Dendritic cell treated with granulocyte-macrophage colony-stimulating factor and Interleukin-4, amounts not matched to agents 40 ng/mL and 50 ng/mL, for 4 days (primary cell): ENCODE results near the gene PELI3.

Experiments used
- H3K27ac Mint-ChIP-seq: one replicate; pipeline ENCODE4 v1.8.0; 2022; ENCODE audit warnings: mild to moderate bottlenecking, mixed read lengths
- H3K27me3 Mint-ChIP-seq: one replicate; pipeline ENCODE4 v1.8.0; 2022; ENCODE audit warnings: mild to moderate bottlenecking, mixed read lengths
- H3K36me3 Mint-ChIP-seq: one replicate; pipeline ENCODE4 v1.8.0; 2022; ENCODE audit warnings: low read depth, mixed read lengths
- H3K4me1 Mint-ChIP-seq: one replicate; pipeline ENCODE4 v1.8.0; 2022; ENCODE audit warnings: low read depth, mixed read lengths
- H3K4me3 Mint-ChIP-seq: one replicate; pipeline ENCODE4 v1.8.0; 2022; ENCODE audit warnings: mild to moderate bottlenecking, moderate library complexity, mixed read lengths
- H3K9me3 Mint-ChIP-seq: one replicate; pipeline ENCODE4 v1.8.0; 2022; ENCODE audit warnings: mixed read lengths
- intact Hi-C: fragments of 100-400 bp; cut with micrococcal nuclease; formaldehyde crosslinking; loops from one replicate; pipeline ENCODE4 v1.15.0; 2022

PELI3 gene

DNA sequence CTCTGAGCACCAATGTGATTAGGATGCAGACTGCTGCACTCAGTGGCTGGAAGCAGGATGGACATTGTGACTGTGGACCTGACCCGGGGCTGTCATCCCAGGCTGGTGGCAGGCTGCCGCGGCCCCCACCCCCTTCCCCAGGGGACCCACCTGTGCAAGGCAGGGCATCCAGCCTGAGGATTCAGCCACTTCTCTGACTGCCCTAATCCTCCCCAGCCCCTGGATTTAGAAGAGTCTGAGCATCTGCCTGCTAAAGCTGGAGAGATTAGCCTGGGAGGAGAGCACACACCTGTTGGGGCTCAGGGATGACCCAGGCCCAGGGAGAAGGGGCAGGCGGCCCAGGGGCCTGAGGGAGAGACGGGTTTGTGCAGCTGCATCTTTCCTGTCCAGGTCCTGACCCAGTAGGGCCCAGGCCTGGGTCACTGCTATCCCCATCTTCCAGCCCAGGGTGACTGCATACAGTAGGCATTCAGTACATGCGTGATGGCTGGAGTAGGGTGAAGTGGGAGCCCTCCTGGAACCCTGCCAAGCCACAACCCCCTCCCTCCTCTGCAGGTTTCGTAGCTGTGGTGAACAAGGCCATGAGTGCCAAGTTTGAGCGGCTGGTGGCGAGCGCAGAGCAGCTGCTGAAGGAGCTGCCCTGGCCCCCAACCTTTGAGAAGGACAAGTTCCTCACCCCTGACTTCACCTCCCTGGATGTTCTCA, 25.6 kb downstream of the PELI3 start:
- intact Hi-C loops: no loop called here
- no peak overlapping the region for H3K4me3 Mint-ChIP-seq
- no peaks in the 10 kb centered on the region for H3K9me3 Mint-ChIP-seq
- H3K27me3 Mint-ChIP-seq: no peaks in the 10 kb centered on the region
- no peaks in the 10 kb centered on the region for H3K4me1 Mint-ChIP-seq
- H3K27ac Mint-ChIP-seq: no peak overlapping the region
- peaks cover 100% of the 10 kb centered on the region for H3K36me3 Mint-ChIP-seq

DNA sequence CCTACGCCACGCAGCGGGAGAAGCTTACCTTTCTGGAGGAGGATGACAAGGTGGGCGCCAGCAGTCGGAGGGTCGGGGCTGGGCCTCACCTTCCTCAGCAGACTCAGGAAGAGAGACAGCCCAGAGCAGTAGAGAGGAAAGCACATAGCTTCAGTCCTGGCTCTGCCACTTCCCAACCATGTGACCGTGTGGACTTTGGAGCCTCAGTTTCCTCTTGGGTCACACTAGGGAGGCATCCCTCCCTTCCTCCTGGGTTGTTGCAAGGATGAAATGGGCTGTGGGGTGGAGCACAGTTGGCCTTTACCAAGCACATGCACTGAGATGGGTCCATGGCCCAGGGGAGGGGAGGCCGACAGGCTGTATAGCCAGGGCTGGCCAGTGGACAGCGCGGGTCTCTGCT, 26.4 kb downstream of the PELI3 start:
- Mint-ChIP-seq H3K9me3 (no peaks in the 10 kb centered on the region), H3K4me3 (no peak overlapping the region), H3K27me3 (no peaks in the 10 kb centered on the region), H3K4me1 (no peaks in the 10 kb centered on the region), H3K36me3 (peaks cover 100% of the 10 kb centered on the region), H3K27ac (no peak overlapping the region)
- intact Hi-C loops: no loop called here

DNA sequence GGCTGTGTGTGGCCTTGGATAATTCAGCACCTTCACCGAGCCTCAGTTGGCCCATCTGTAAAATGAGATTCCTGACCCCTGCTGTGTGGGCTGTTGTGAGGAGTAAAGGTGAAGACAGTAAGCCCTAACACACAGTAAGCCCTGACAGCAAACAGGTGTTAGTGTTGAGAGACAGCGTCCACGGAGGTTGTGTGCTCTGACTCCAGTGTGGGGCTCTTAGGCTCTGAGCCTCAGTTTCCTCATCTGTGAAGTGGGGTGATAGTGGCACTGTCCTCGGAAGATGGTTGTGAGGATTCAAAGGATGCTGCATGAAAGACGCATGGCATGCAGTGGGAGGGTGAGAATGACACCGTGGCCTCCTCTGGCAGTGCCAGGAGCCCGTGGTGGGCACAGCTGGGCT, 27.8 kb downstream of the PELI3 start:
- no peaks in the 10 kb centered on the region for H3K4me1 Mint-ChIP-seq
- peaks cover 100% of the 10 kb centered on the region for H3K36me3 Mint-ChIP-seq
- H3K27me3 Mint-ChIP-seq: no peaks in the 10 kb centered on the region
- intact Hi-C loops: no loop called here
- no peak overlapping the region for H3K27ac Mint-ChIP-seq
- H3K9me3 Mint-ChIP-seq: no peaks in the 10 kb centered on the region
- no peak overlapping the region for H3K4me3 Mint-ChIP-seq

DNA sequence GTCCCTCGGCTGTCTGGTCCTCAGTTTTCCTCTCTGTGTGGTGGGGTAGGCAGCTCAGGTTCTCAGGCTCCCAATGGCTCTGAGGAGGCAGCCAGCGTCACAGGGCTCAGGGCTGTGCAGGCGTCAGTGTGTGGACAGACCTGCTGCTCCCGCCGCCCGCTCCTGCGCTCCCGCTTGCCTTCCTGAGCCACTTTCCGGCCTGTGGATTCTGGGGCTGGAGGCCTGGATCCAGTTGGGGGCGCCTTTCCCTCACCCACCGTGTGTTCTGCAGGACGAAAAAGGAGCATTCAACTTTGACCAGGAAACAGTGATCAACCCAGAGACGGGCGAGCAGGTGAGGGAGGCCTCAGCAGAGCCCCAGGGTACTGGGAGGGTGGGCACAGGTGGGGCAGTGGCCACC, 28.2 kb downstream of the PELI3 start:
- no peaks in the 10 kb centered on the region for H3K27me3 Mint-ChIP-seq
- H3K36me3 Mint-ChIP-seq: peaks cover 100% of the 10 kb centered on the region
- intact Hi-C loops: no loop called here
- no peaks in the 10 kb centered on the region for H3K9me3 Mint-ChIP-seq
- no peaks in the 10 kb centered on the region for H3K4me1 Mint-ChIP-seq
- H3K4me3 Mint-ChIP-seq: no peak overlapping the region
- no peak overlapping the region for H3K27ac Mint-ChIP-seq

DNA sequence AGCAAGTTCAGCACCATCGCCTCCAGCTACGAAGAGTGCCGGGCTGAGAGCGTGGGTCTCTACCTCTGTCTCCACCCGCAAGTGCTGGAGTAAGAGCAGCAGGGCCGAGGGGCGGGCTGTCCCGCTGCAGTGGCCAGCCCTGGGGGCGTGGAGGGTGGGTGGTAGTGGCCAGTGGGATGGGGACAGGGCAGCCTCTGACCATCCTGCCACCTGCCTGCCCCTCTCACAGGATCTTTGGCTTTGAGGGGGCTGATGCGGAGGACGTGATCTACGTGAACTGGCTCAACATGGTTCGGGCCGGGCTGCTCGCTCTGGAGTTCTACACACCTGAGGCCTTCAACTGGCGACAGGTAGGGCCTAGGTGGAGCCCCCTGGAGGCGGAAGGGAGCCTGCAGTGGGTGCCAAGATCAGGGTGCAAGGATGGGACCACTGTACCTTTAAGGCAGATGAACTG, 28.7 kb downstream of the PELI3 start:
- Mint-ChIP-seq H3K4me1 (no peaks in the 10 kb centered on the region), H3K9me3 (no peaks in the 10 kb centered on the region), H3K27me3 (no peaks in the 10 kb centered on the region), H3K27ac (no peak overlapping the region), H3K4me3 (no peak overlapping the region), H3K36me3 (peaks cover 100% of the 10 kb centered on the region)
- intact Hi-C loops: no loop called here

DNA sequence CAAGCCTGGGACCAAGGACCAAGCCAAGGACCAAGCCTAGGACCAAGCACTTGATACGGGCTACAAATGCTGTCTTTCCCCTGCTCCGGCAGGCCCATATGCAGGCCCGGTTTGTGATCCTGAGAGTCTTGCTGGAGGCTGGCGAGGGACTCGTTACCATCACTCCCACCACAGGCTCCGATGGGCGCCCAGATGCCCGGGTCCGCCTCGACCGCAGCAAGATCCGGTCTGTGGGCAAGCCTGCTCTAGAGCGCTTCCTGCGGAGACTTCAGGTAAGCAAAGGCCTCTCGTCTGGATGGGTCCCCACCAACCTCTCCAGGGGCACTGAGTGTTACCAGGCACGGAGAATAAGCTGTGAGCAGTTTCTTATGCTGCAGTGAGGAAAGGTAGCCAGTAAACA, 30.5 kb downstream of the PELI3 start:
- H3K4me1 Mint-ChIP-seq: no peaks in the 10 kb centered on the region

DNA sequence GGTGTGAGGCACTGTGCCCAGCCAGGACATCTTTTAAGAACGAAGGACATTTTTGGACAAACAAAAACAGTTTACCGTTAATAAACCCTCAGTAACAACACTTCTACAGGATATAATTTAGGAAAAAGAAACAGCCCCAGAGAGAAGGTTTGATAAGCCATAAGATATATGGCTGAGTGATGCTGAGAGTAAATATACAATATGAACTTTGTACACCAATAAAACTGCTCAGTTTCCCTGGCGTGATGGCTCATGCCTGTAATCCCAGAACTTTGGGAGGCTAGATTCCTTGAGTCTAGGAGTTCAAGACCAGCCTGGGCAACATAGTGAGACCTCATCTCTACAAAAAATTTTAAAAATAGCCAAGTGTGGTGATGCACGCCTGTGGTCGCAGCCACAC, 31.8 kb downstream of the PELI3 start:
- Mint-ChIP-seq H3K27ac (no peak overlapping the region), H3K9me3 (no peaks in the 10 kb centered on the region)

More for the DNA sequence above, 30.5 kb downstream of the PELI3 start:
- Mint-ChIP-seq H3K9me3 (no peaks in the 10 kb centered on the region), H3K27me3 (no peaks in the 10 kb centered on the region), H3K36me3 (peaks cover 99% of the 10 kb centered on the region), H3K27ac (no peak overlapping the region), H3K4me3 (no peak overlapping the region)
- intact Hi-C loops: no loop called here

DNA sequence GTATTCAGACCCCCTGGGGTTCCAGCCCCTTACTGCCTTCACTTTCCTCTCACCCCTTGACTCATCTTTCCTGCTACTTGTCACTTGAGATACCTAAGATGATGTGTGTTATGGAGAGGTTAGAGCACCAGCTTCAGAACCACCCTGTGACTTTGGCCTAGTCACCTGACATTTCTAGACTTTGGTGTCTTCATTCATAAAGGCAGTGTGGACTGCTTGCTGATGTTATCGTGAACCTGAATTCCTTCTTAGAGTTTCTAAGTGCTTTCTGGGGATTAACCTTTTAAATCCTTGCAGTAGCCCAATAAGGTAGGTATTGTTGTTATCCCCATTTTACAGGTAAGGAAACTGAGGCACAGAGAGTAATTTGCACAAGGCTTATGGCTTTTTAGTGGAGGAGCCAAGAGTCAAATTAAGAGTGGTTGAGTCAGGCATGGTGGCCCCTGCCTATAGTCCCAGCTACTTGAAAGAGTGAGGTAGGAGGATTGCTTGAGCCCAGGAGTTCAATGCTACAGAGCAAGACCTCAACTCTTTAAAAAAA, 38.6 kb downstream of the PELI3 start:
- intact Hi-C loops: no loop called here
- H3K4me3 Mint-ChIP-seq: no peak overlapping the region
- H3K27me3 Mint-ChIP-seq: no peaks in the 10 kb centered on the region
- no peaks in the 10 kb centered on the region for H3K9me3 Mint-ChIP-seq
- peaks cover 83% of the 10 kb centered on the region for H3K36me3 Mint-ChIP-seq
- H3K27ac Mint-ChIP-seq: no peak overlapping the region
- H3K4me1 Mint-ChIP-seq: peaks cover 17% of the 10 kb centered on the region

More for the DNA sequence above, 31.8 kb downstream of the PELI3 start:
- no peaks in the 10 kb centered on the region for H3K4me1 Mint-ChIP-seq
- intact Hi-C loops: no loop called here
- no peaks in the 10 kb centered on the region for H3K27me3 Mint-ChIP-seq
- peaks cover 94% of the 10 kb centered on the region for H3K36me3 Mint-ChIP-seq
- no peak overlapping the region for H3K4me3 Mint-ChIP-seq

DNA sequence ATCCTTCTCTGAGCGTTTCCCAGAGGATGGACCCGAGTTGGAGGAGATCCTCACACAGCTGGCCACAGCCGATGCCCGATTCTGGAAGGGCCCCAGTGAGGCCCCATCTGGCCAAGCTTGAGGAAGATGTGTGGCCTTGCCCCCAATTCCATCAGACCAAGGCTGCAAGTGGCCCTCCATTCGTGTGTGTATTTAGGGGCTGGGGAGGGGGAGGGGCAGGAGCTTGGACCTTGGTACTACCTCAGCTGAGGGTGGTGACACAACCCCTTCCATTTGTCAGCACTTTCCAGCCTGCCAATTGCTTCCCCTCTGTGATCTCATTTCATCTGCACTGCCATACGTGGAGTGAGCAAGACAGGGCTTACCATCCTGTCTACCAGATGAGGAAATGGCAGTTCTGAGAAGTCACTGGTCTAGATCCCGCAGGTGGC, 42.4 kb downstream of the PELI3 start:
- H3K4me3 Mint-ChIP-seq: no peak overlapping the region
- H3K27me3 Mint-ChIP-seq: no peaks in the 10 kb centered on the region
- no peaks in the 10 kb centered on the region for H3K9me3 Mint-ChIP-seq
- H3K36me3 Mint-ChIP-seq: peaks cover 60% of the 10 kb centered on the region
- peaks cover 28% of the 10 kb centered on the region for H3K4me1 Mint-ChIP-seq
- peak overlapping the region; percentile 17 for H3K27ac Mint-ChIP-seq
- intact Hi-C loops: no loop called here

DNA sequence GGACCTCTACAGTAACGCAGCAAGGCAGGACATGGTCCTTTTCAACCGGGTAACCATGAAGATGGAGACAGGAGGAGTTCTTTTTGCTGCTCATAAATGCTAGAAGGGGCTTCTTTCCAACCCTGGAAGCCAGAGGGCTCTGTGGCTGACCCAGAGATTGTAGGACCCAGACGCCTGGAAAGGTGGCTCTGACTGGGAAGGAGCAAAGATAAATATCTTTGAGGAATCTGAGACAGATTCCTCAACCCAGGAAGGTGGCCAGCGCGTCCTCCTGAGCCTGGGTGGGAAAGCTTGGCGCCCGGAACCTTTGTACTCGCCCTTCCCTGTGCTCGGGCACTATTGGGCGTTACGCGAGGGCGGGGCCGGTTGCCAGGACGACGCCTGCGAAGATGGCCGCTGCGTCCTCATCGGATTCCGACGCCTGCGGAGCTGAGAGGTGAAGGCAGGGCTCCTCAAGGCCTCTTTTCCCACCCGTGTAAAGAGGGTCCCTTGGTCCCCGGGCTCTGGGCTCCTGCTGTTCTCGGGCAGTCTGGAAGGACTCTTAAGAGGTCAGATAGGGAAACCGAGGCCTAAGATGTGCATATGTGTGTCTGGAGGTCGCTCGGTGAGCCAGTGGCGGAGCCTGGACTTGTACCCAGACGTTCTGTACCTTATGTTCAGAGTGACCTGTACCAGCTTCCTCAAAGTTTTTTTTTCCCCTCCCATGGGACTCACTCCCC, 43.7 kb downstream of the PELI3 start, which contains the start of gene BBS1:
Gene BBS1 (plus strand): TSS at position 365 of the 719 bp plus-strand sequence. CDS start 25 bp downstream, at position 390.
- intact Hi-C loops: no loop called here
- no peaks in the 10 kb centered on the region for H3K9me3 Mint-ChIP-seq
- no peaks in the 10 kb centered on the region for H3K27me3 Mint-ChIP-seq
- H3K4me1 Mint-ChIP-seq: peaks cover 28% of the 10 kb centered on the region
- H3K36me3 Mint-ChIP-seq: peaks cover 60% of the 10 kb centered on the region
- peak within 1 kb of the TSS; percentile 89 for H3K4me3 Mint-ChIP-seq
- H3K27ac Mint-ChIP-seq: peak within 1 kb of the TSS; percentile 67

DNA sequence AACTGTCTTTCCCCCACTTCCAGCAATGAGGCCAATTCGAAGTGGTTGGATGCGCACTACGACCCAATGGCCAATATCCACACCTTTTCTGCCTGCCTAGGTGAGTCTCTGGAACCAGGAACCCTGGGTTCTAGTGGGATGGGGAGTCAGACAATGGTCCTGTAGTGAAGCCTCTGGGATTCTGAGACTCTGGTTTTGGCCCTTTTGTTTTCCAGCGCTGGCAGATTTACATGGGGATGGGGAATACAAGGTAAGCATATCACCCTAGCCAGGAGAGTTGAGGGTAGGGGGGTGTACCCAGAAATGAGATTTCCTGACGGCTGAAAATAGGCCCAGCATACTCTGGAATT, 44.3 kb downstream of the PELI3 start:
- no peaks in the 10 kb centered on the region for H3K27me3 Mint-ChIP-seq
- H3K9me3 Mint-ChIP-seq: no peaks in the 10 kb centered on the region
- H3K4me1 Mint-ChIP-seq: peaks cover 28% of the 10 kb centered on the region
- intact Hi-C loops: no loop called here
- peak overlapping the region; percentile 89 for H3K4me3 Mint-ChIP-seq
- H3K36me3 Mint-ChIP-seq: peaks cover 61% of the 10 kb centered on the region
- H3K27ac Mint-ChIP-seq: peak overlapping the region; percentile 67

DNA sequence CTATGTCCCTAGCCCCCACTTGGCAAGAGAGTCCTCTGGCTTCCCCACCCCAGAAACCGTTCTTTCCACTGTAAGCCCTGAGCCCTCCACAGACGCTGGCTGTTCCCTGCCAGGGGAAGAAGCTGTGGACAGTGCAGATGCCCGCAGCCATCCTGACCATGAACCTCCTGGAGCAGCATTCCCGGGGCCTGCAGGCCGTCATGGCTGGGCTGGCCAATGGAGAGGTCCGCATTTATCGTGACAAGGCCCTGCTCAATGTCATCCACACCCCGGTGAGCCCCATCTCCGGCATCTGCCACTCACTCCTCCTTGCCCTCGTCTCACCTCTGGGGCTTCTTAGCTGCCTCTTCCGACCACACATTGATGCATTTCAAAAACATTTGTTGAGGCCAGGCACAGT, 56.9 kb downstream of the PELI3 start:
- Mint-ChIP-seq H3K4me3 (no peak overlapping the region), H3K4me1 (peaks cover 6% of the 10 kb centered on the region), H3K27ac (no peak overlapping the region), H3K36me3 (peaks cover 77% of the 10 kb centered on the region), H3K9me3 (no peaks in the 10 kb centered on the region), H3K27me3 (no peaks in the 10 kb centered on the region)
- intact Hi-C loops: no loop called here

DNA sequence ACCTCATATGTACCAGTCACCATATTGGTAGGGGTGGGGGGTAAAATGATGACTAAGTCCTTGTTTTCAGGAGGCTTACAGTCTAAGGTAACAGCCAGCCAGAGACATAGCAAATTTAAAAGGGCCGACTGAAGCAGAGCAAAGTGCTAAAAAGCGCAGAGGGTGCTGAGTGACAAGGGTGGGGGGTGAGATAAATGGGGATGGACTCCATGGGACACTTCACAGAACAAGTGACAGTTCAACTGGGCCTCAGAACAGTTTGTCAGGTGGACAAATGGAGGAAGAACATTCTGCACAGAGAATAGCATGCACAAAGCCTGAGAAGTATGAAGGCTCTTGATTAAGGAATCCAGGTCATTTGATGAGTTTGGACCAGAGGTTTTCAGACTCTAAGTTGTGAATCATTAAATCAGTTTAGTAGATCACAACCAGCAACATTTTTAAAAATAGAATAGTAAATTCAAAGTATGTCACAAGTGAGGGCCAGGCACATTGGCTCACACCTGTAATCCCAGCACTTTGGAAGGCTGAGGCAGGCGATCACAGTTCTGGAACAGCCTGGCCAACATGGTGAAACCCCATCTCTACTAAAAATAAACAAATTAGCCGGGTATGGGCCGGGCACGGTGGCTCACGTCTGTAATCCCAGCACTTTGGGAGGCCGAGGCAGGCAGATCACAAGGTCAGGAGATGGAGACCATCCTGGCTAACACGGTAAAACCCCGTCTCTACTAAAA, 57.8 kb downstream of the PELI3 start:
- H3K4me1 Mint-ChIP-seq: peaks cover 6% of the 10 kb centered on the region
- no peak overlapping the region for H3K4me3 Mint-ChIP-seq
- H3K36me3 Mint-ChIP-seq: peaks cover 75% of the 10 kb centered on the region
- intact Hi-C loops: no loop called here
- no peaks in the 10 kb centered on the region for H3K9me3 Mint-ChIP-seq
- H3K27me3 Mint-ChIP-seq: no peaks in the 10 kb centered on the region
- no peak overlapping the region for H3K27ac Mint-ChIP-seq
